ENCODE data around the gene BCL2L14. TPM values are rescaled to one million over a fixed set of nuclear protein-coding genes. Genes with fewer than 3 reads are reported as not detected.

BCL2L14 gene
- total RNA-seq, 1 donor from 2014 or later: not detected

DNA sequence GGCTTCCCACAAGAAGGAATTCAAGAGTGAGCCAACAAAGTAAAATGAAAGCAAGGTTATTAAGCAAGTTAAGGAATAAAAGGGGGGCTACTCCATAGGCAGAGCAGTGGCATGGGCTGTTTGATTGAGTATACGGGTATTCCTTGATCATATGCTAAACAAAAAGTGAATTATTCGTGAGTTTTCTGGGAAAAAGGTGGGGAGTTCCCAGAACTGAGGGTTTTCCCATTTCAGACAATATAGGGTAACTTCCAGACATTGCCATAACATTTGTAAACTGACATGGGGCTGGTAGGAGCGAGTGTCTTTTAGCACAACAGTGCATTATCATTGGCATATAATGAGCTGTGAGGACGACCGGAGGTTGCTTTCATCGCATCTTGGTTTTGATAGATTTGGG lies 2.0 kb upstream of the BCL2L14 start:
- H3K4me1 Mint-ChIP-seq: peaks cover 6% of the 10 kb centered on the region
- no peak overlapping the region for H3K27ac Mint-ChIP-seq
- no peak for DNase-seq (ENCODE audit: low spot score in 2 of 2, unreplicated experiment in 2 of 2)
- H3K4me3 Mint-ChIP-seq: no peak overlapping the region
- no peaks in the 10 kb centered on the region for H3K9me3 Mint-ChIP-seq
- H3K27me3 Mint-ChIP-seq (ENCODE audit: low read depth): peaks cover 1% of the 10 kb centered on the region
- no peaks in the 10 kb centered on the region for H3K36me3 Mint-ChIP-seq
- TF ChIP-seq, protein P1, sequence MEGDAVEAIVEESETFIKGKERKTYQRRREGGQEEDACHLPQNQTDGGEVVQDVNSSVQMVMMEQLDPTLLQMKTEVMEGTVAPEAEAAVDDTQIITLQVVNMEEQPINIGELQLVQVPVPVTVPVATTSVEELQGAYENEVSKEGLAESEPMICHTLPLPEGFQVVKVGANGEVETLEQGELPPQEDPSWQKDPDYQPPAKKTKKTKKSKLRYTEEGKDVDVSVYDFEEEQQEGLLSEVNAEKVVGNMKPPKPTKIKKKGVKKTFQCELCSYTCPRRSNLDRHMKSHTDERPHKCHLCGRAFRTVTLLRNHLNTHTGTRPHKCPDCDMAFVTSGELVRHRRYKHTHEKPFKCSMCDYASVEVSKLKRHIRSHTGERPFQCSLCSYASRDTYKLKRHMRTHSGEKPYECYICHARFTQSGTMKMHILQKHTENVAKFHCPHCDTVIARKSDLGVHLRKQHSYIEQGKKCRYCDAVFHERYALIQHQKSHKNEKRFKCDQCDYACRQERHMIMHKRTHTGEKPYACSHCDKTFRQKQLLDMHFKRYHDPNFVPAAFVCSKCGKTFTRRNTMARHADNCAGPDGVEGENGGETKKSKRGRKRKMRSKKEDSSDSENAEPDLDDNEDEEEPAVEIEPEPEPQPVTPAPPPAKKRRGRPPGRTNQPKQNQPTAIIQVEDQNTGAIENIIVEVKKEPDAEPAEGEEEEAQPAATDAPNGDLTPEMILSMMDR (IDR thresholded peaks at IDR 0.05; ENCODE audit: unreplicated experiment): no peak

DNA sequence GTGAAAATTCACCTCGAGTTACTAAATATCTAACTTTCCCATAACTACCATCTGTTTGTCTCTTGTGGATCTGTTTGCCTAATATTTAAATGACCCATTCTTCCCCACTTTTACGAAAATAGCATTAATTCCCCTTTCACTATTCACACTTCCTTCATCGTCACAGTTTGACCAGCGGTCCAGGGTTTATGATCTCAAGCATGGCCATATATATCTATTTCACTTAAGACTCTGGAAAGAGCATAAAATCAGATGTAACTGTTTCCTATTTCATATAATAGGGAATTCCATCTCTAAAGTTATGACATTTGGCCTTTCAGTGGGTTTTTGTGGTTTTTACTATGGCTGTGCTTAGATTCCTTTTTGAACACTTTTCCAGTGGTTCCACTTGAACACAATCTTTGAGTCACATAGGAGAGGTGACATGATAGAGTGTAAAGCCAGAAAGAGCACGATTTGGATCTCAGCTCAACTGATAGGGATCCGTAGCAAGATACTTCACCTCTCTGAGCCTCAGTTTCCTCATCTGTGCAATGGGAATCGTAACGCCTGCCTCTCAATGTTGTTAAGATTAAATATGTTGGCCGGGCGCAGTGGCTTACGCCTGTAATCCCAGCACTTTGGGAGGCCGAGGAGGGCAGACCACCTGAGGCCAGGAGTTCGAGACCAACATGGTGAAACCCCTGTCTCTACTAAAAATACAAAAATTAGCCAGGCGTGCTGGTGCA lies 754 bp upstream of the BCL2L14 start:
- H3K4me1 Mint-ChIP-seq: peaks cover 6% of the 10 kb centered on the region

DNA sequence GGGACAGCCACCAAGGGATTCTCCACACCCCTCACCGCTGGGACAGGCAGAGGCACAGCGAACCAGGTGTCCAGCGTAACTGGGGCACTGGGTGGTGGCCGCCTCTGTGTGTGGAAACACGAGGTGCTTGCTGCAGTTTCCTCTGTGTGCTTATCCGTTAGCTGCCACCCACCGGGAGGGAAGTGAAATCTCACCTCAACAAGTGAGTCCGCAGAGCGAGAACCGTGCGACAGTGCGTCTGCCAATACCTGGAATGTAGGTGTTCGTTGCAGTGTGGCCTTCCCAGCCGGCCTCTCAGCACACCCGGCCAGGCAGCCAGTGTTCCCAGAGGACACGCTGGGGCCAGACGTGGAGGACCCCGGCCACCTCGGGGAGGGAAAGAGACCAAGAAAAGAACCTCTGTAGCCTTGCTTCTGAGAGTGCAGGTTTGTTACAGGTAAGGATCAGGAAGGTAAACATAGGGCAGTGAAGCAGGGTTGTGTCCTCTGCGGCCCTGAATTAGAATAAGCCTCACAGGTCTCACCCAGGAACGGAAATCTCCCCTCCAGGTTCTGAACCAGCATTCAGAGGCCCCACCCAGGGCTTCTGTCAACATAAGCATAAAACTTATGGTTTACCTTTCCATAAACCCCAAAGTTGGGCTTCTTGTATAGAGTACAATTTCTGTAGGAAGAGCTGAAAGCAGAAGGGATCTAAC lies 1.5 kb downstream of the BCL2L14 start:
- Mint-ChIP-seq H3K9me3 (no peaks in the 10 kb centered on the region), H3K27me3 (ENCODE audit: low read depth) (peaks cover 1% of the 10 kb centered on the region), H3K4me1 (peaks cover 6% of the 10 kb centered on the region), H3K36me3 (no peaks in the 10 kb centered on the region), H3K27ac (no peak overlapping the region), H3K4me3 (no peak overlapping the region)
- TF ChIP-seq, protein P1 (IDR thresholded peaks at IDR 0.05; ENCODE audit: unreplicated experiment): no peak
- DNase-seq (ENCODE audit: low spot score in 2 of 2, unreplicated experiment in 2 of 2): no peak

More for the DNA sequence above, 754 bp upstream of the BCL2L14 start:
- Mint-ChIP-seq H3K4me3 (no peak overlapping the region), H3K27me3 (ENCODE audit: low read depth) (peaks cover 1% of the 10 kb centered on the region), H3K36me3 (no peaks in the 10 kb centered on the region), H3K27ac (no peak overlapping the region), H3K9me3 (no peaks in the 10 kb centered on the region)
- TF ChIP-seq, protein P1 (IDR thresholded peaks at IDR 0.05; ENCODE audit: unreplicated experiment): no peak
- no peak for DNase-seq (ENCODE audit: low spot score in 2 of 2, unreplicated experiment in 2 of 2)

DNA sequence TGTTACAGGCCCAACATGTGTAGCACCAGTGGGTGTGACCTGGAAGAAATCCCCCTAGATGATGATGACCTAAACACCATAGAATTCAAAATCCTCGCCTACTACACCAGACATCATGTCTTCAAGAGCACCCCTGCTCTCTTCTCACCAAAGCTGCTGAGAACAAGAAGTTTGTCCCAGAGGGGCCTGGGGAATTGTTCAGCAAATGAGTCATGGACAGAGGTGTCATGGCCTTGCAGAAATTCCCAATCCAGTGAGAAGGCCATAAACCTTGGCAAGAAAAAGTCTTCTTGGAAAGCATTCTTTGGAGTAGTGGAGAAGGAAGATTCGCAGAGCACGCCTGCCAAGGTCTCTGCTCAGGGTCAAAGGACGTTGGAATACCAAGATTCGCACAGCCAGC lies 8.6 kb downstream of the BCL2L14 start:
- H3K4me1 Mint-ChIP-seq: no peaks in the 10 kb centered on the region
- no peak for DNase-seq (ENCODE audit: low spot score in 2 of 2, unreplicated experiment in 2 of 2)
- H3K36me3 Mint-ChIP-seq: no peaks in the 10 kb centered on the region
- peaks cover 1% of the 10 kb centered on the region for H3K27me3 Mint-ChIP-seq (ENCODE audit: low read depth)
- H3K9me3 Mint-ChIP-seq: no peaks in the 10 kb centered on the region
- H3K27ac Mint-ChIP-seq: no peak overlapping the region
- TF ChIP-seq, protein P1 (IDR thresholded peaks at IDR 0.05; ENCODE audit: unreplicated experiment): no peak
- no peak overlapping the region for H3K4me3 Mint-ChIP-seq

DNA sequence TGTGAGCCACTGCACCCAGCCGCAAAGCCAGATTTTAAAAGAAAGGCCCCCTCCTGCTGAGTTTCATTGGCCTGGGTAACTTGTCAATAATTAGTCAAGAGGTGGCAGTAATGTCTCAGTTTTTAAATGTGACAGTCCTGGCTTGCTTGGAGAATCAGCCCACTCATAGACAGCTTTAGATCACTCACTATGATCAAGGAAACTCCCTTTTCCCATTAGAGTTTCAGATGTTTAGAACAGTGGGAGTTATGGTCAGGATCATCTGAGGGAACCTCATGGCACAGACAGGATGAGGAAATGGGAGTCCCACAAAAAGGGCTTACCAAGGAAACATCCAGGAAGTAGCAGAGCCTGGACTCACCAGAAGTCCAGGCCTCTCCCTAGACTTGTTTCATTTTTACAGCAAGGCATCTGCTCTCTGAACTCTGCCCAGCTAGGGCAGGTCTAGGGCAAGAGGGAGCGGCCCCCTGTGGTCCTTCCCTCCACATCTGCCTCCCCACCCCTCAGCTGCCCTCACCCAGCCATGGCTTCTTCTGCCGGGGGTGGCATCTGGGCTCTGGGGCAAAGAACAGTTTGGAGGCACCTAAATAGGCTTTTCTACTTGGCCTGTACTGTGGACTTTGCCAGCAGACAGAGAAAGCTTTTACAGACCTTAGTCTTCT lies 11.2 kb downstream of the BCL2L14 start:
- Mint-ChIP-seq H3K36me3 (no peaks in the 10 kb centered on the region), H3K27ac (no peak overlapping the region), H3K9me3 (no peaks in the 10 kb centered on the region), H3K4me1 (peaks cover 6% of the 10 kb centered on the region), H3K4me3 (no peak overlapping the region), H3K27me3 (ENCODE audit: low read depth) (peaks cover 1% of the 10 kb centered on the region)
- no peak for DNase-seq (ENCODE audit: low spot score in 2 of 2, unreplicated experiment in 2 of 2)
- TF ChIP-seq, protein P1 (IDR thresholded peaks at IDR 0.05; ENCODE audit: unreplicated experiment): no peak
